NT2/D1 (cell line): ENCODE measurements around the gene TUBA1B.
A peak's percentile ranks its signal among the peaks of the same experiment; 100 is the strongest.
"Not testable (repeated sequence)": the region's sequence is repeated elsewhere in the genome, so short reads cannot be mapped to it uniquely, and the experiment has no call there.

Experiments
- DNase-seq: peaks from one replicate; pipeline ENCODE4 v3.0.0-alpha.2; 2011; ENCODE audit warnings: low read depth, low spot score
- H3K27me3 ChIP-seq: 2 replicates; pipeline ENCODE4 v1.6.0; 2011; ENCODE audit warnings: mild to moderate bottlenecking; ENCODE audit not compliant: insufficient read length, insufficient read depth
- H3K36me3 ChIP-seq: 2 replicates; pipeline ENCODE4 v1.6.1; 2011; ENCODE audit warnings: mild to moderate bottlenecking, low read length, mixed read lengths; ENCODE audit not compliant: insufficient read depth, insufficient read length
- H3K4me1 ChIP-seq: 2 replicates; pipeline ENCODE4 v1.5.1; 2011; ENCODE audit not compliant: insufficient read depth, insufficient read length
- H3K4me3 ChIP-seq: 2 replicates; pipeline ENCODE4 v1.5.1; 2011; ENCODE audit warnings: low read depth; ENCODE audit not compliant: insufficient read length
- H3K9ac ChIP-seq: 2 replicates; pipeline ENCODE4 v1.6.0; 2011; ENCODE audit warnings: low read depth; ENCODE audit not compliant: insufficient read length
- H3K9me3 ChIP-seq: 2 replicates; pipeline ENCODE4 v1.5.1; 2011; ENCODE audit warnings: mild to moderate bottlenecking, low read length; ENCODE audit not compliant: insufficient read depth
- SUZ12 ChIP-seq: IDR thresholded peaks from 2 replicates; pipeline ENCODE4 v1.6.1; 2011; ENCODE audit not compliant: insufficient read length, insufficient read depth; ENCODE audit errors: extremely low read depth
- YY1 ChIP-seq: IDR thresholded peaks from 2 replicates; pipeline ENCODE4 v1.6.1; 2011; ENCODE audit not compliant: insufficient read length, insufficient read depth
- ZNF274 ChIP-seq: IDR thresholded peaks from 2 replicates; pipeline ENCODE4 v1.6.1; 2011; ENCODE audit warnings: mild to moderate bottlenecking, low read depth, low read length

The TUBA1B gene

DNA sequence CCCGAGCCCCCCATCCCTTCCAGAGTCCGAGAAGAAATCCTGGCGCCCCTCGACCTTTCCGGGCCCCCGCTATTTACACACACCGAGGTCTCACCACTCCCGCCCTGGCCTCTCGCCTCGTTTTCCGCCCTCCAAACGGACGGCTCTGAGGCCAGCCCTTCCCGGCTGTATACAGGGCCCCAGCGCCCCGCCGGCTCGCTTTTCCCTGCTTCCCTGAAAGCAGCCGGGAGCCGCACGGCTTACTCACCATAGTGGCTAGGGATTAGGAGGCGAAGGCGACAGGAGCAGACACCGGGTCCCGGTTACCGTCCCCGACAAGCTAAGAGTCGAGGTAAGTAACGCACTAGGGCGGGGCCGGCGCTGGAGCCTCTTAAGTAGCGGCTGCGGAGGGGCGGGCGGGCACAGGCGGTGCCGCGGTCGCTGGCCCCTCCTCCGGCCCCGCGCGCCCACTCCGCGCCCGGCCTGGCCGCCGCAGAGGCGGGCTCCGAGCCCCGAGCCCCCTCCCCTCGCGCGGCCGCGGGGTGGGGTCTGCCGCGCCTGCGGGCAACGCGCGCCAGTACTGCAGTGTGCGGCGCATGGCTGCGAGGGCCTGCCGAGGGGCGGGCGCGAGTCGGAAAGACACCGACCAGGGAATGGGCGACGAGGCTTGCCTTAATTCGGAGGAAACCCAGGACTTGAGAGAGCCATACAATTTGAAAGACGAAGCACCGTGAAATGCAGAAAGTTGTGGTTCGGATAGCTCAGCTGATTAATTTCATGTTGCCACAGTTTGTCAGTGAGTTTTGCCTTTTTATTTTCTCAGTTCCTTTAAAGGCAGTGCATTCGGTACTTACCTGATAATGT, at the start of gene TUBA1B:
Gene TUBA1B, minus strand, starts transcription at position 345 of the 843 bp plus-strand sequence. Its CDS starts 95 bp downstream, at position 250.
- H3K27me3 ChIP-seq = no peaks in the 10 kb centered on the region
- peak within 1 kb of the TSS; percentile 99 for H3K4me3 ChIP-seq
- peak; percentile 81 for DNase-seq
- TF ChIP-seq ZNF274 (no peak), YY1 (no peak), SUZ12 (no peak)
- H3K9ac ChIP-seq = peak within 1 kb of the TSS; percentile 96
- H3K4me1 ChIP-seq = peaks cover 3% of the 10 kb centered on the region
- no peaks in the 10 kb centered on the region for H3K9me3 ChIP-seq
- H3K36me3 ChIP-seq = peaks cover 38% of the 10 kb centered on the region

GRCh38 chr12:49174218-49174617, 43.0 kb upstream of the TUBA1B start:
- Histone ChIP-seq H3K4me3 (no peak overlapping the region), H3K9ac (no peak overlapping the region), H3K4me1 (no peaks in the 10 kb centered on the region), H3K27me3 (no peaks in the 10 kb centered on the region), H3K36me3 (no peaks in the 10 kb centered on the region), H3K9me3 (no peaks in the 10 kb centered on the region)
- TF ChIP-seq YY1 = no peak
- no peak for TF ChIP-seq SUZ12
- TF ChIP-seq ZNF274 = no peak
- DNase-seq = no peak

DNA sequence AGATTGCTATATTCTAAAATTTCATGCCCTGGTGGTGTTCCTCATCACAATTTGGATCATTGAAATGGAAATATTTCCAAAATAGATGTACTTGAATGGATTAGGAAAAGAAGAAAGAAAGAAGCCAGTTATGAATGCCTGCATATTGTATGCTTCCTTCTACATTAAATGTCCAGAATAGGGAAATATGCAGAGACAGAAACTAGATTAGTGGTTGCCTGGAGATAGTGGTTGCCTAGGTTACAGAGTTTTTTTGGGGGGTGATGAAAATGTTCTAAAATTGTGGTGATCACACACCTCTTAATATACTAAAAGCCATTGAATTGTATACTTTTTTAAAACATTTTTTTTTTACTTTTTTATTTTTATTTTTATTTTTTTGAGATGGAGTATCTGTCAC, 39.7 kb upstream of the TUBA1B start:
- H3K27me3 ChIP-seq = no peaks in the 10 kb centered on the region
- H3K9me3 ChIP-seq = no peaks in the 10 kb centered on the region
- H3K4me3 ChIP-seq = no peak overlapping the region
- no peak for DNase-seq
- no peaks in the 10 kb centered on the region for H3K4me1 ChIP-seq
- no peak for TF ChIP-seq YY1
- no peak for TF ChIP-seq ZNF274
- no peak for TF ChIP-seq SUZ12
- H3K36me3 ChIP-seq = no peaks in the 10 kb centered on the region
- no peak overlapping the region for H3K9ac ChIP-seq

DNA sequence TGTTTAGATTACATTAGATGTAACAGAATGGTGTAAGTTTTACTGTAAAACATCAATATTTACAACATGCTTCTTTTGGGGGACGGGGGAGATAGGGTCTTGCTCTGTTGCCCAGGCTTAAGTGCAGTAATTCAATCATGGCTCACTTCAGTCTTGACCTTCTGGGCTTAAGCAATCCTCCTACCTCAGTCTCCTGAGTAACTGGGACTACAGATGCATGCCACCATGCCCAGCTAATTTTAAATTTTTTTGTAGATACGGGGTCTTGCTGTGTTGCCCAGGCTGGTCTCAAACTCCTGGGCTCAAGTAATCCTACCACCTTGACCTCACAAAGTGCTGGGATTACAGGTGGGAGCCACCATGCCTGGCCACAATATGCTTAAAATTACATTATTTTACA, 33.9 kb upstream of the TUBA1B start:
- no peak for DNase-seq
- H3K36me3 ChIP-seq = no peaks in the 10 kb centered on the region
- H3K4me3 ChIP-seq = no peak overlapping the region
- no peaks in the 10 kb centered on the region for H3K4me1 ChIP-seq
- H3K9ac ChIP-seq = no peak overlapping the region
- TF ChIP-seq ZNF274 = no peak
- no peak for TF ChIP-seq SUZ12
- no peak for TF ChIP-seq YY1
- H3K27me3 ChIP-seq = no peaks in the 10 kb centered on the region
- no peaks in the 10 kb centered on the region for H3K9me3 ChIP-seq

DNA sequence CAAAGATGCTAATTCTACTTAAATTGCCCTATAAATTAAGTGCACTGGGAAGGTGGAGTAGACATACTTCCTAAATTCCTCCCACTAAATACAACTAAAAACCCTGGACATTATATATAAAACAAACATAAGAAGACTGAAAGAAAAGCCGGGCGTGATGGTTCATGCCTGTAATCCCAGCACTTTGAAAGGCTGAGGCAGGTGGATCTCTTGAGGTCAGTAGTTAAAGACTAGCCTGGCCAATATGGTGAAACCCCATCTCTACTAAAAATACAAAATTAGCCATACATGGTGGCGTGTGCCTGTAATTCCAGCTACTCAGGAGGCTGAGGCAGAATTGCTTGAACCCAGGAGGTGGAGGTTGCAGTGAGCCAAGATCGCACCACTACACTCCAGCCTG, 30.7 kb upstream of the TUBA1B start:
- H3K9ac ChIP-seq, H3K36me3 ChIP-seq, H3K9me3 ChIP-seq, H3K27me3 ChIP-seq, DNase-seq, H3K4me1 ChIP-seq, H3K4me3 ChIP-seq: not testable (repeated sequence)

DNA sequence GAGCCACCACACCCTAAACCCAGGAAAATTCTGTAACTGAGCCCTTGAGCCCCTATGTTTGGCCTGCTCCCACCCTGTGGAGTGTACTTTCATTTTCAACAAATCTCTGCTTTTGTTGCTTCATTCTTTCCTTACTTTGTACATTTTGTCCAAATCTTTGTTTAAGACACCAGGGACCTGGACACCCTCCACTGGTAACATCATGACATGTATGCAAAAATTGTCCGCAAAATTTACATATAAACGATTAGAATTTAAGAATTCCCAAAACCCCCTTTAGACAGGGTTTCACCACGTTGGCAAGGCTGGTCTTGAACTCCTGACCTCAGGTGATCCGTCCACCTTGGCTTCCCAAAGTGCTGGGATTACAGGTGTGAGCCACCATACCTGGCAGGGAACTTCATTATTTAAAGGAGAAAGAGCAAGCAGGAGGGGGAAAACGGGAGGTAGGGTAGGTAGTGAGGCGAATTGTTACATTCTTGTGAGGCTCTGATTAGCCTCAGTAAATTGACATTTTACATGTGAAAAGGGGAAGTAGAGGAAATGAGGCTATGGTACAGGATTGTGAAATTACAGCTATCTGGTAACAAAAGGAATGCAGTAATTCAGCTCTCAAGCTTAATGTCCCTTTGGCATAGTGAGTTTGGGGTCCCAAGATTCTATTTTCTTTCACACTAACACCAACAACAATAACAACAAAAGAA, 30.0 kb upstream of the TUBA1B start:
- Histone ChIP-seq H3K9ac (no peak overlapping the region), H3K4me1 (no peaks in the 10 kb centered on the region), H3K36me3 (no peaks in the 10 kb centered on the region), H3K27me3 (no peaks in the 10 kb centered on the region), H3K9me3 (no peaks in the 10 kb centered on the region), H3K4me3 (no peak overlapping the region)
- no peak for TF ChIP-seq SUZ12
- no peak for TF ChIP-seq YY1
- no peak for TF ChIP-seq ZNF274
- DNase-seq = no peak

DNA sequence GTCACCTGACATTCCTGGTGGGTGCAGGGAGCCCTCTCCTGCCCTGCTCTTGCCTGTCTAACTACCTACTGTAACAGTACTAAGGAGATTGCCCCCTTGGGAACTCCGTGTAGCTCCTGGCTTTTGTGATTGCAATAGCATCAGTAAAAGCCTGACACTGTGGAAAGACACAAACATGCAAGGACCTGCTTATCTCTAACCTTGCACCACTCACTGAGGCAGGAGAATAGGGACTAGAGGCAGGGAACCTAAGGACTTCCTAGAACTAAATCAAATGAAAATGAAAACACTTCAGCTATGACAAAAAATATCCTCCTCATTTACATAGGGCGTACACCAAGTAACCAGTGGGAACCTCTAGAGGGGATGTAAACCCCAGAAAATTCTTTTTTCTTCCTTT, 29.2 kb upstream of the TUBA1B start:
- Histone ChIP-seq H3K4me1 (no peaks in the 10 kb centered on the region), H3K36me3 (no peaks in the 10 kb centered on the region), H3K9me3 (no peaks in the 10 kb centered on the region), H3K27me3 (no peaks in the 10 kb centered on the region), H3K9ac (no peak overlapping the region), H3K4me3 (no peak overlapping the region)
- TF ChIP-seq SUZ12 = no peak
- TF ChIP-seq ZNF274 = no peak
- TF ChIP-seq YY1 = no peak
- no peak for DNase-seq
